ENCODE results near the gene NRAP. TPM values are rescaled to one million over a fixed set of nuclear protein-coding genes. Genes with fewer than 3 reads are reported as not detected.

NRAP gene
- total and polyA plus RNA-seq, 2 of the 4 experiments (the other 2 are of a cell fraction) = not detected

DNA sequence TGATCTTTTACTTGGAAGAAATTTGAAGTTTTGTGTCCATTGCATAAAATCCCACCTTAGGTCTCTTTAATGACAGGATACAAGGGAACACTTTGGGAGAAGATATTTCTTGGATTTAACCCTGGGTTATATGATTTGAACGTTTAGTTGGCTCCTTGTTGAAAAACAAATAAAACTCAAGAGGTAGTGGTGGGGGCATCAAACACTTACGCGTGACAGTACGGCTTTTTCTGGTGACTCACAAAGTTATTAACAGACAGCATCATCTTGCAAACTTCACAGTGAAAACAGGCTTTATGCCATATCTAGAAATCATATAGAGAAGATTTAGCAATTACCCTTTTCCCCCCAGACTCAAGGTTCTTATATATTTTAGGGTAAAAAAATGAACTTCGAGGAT lies 699 bp downstream of the NRAP start:
- CTCF ChIA-PET = no interaction called here
- ATAC-seq (ENCODE audit: low read depth) (no peak), DNase-seq (no peak)
- Histone ChIP-seq H3K18ac (ENCODE audit: low read depth, low read length) (no peak overlapping the region), H4K8ac (ENCODE audit: low read depth in 2 of 2, low read length in 2 of 2) (no peak overlapping the region), H3K14ac (replicated peaks; ENCODE audit: low read depth, low read length) (no peak overlapping the region), H3K27me3 (ENCODE audit: control insufficient read depth, insufficient read depth, low read length) (peaks cover 6% of the 10 kb centered on the region), H2AK5ac (ENCODE audit: low read depth, low read length) (no peak overlapping the region), H3K56ac (ENCODE audit: extremely low read depth, insufficient read depth, low read length) (no peak overlapping the region), H3K4me3 (ENCODE audit: insufficient read depth, low read depth, low read length) (no peak overlapping the region), H3K4me1 (ENCODE audit: control insufficient read depth, insufficient read depth, low read length) (peaks cover 10% of the 10 kb centered on the region), H2BK5ac (ENCODE audit: low read depth, low read length, poor library complexity, severe bottlenecking) (no peak overlapping the region), H3K23ac (ENCODE audit: low read depth, low read length) (no peak overlapping the region), H3K79me1 (ENCODE audit: low read depth in 1 of 2, low read length in 2 of 2) (no peaks in the 10 kb centered on the region), H2AK9ac (replicated peaks; ENCODE audit: low read depth, low read length, poor library complexity) (no peak overlapping the region), H3K9me1 (ENCODE audit: insufficient read depth, low read length) (no peaks in the 10 kb centered on the region), H2BK20ac (ENCODE audit: low read depth, low read length) (no peak overlapping the region), H2BK15ac (ENCODE audit: low read depth, low read length) (no peak overlapping the region), H3K4me2 (ENCODE audit: low read depth, low read length) (no peak overlapping the region), H4K5ac (ENCODE audit: low read depth, low read length) (no peak overlapping the region), H2BK120ac (ENCODE audit: low read depth, low read length) (no peak overlapping the region), H2AFZ (replicated peaks; ENCODE audit: low read length, poor library complexity) (no peak overlapping the region), H3K27ac (ENCODE audit: insufficient read depth, low read length) (no peak overlapping the region), H3K4ac (ENCODE audit: low read depth, low read length) (no peak overlapping the region), H4K91ac (ENCODE audit: insufficient read depth, low read depth, low read length) (no peak overlapping the region), H3K9ac (ENCODE audit: low read depth, low read length) (no peak overlapping the region), H3K36me3 (ENCODE audit: control insufficient read depth, insufficient read depth, low read length) (no peaks in the 10 kb centered on the region), H4K20me1 (ENCODE audit: insufficient read depth, low read length) (no peaks in the 10 kb centered on the region), H3K9me3 (ENCODE audit: control insufficient read depth, insufficient read depth, low read length) (no peaks in the 10 kb centered on the region)
- no TSS peak for BruUV-seq (replicated peaks)
- no CpG with 5 or more reads among the region's 5 CpGs for WGBS, 2 experiments (ENCODE audit: extremely low coverage in 2 of 2, insufficient read length in 1 of 2)
- in situ Hi-C loops (cut with MboI; ENCODE audit: low sequenced_read_pairs) (no loop called here), intact Hi-C loops (cut with micrococcal nuclease) (no loop called here), dilution Hi-C loops (cut with HindIII; ENCODE audit: low sequenced_read_pairs, unreplicated experiment) (no loop called here)
- POLR2A ChIA-PET (ENCODE audit: unreplicated experiment) = no interaction called here
- no peak for TF ChIP-seq RAD21 (IDR thresholded peaks at IDR 0.05; ENCODE audit: low read length)
- TF ChIP-seq, protein P1, sequence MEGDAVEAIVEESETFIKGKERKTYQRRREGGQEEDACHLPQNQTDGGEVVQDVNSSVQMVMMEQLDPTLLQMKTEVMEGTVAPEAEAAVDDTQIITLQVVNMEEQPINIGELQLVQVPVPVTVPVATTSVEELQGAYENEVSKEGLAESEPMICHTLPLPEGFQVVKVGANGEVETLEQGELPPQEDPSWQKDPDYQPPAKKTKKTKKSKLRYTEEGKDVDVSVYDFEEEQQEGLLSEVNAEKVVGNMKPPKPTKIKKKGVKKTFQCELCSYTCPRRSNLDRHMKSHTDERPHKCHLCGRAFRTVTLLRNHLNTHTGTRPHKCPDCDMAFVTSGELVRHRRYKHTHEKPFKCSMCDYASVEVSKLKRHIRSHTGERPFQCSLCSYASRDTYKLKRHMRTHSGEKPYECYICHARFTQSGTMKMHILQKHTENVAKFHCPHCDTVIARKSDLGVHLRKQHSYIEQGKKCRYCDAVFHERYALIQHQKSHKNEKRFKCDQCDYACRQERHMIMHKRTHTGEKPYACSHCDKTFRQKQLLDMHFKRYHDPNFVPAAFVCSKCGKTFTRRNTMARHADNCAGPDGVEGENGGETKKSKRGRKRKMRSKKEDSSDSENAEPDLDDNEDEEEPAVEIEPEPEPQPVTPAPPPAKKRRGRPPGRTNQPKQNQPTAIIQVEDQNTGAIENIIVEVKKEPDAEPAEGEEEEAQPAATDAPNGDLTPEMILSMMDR (conservative IDR thresholded peaks at IDR 0.05; ENCODE audit: low read depth, low read length) = no peak
- no peak for TF ChIP-seq FOS (IDR thresholded peaks at IDR 0.05; ENCODE audit: low read depth, low read length)
- TF ChIP-seq POLR2A (IDR thresholded peaks at IDR 0.05; ENCODE audit: low read depth, low read length) = no peak
- TF ChIP-seq USF2 (IDR thresholded peaks at IDR 0.05; ENCODE audit: low read depth, low read length) = no peak
- no peak for TF ChIP-seq MXI1 (IDR thresholded peaks at IDR 0.05; ENCODE audit: borderline replicate concordance, low read depth, low read length)
- no peak for TF ChIP-seq NFE2L2 (IDR thresholded peaks at IDR 0.05; ENCODE audit: low read depth, low read length)
- no peak for TF ChIP-seq CEBPB (IDR thresholded peaks at IDR 0.05; ENCODE audit: low read depth, low read length)
- no peak for TF ChIP-seq CHD1 (IDR thresholded peaks at IDR 0.05; ENCODE audit: low read depth, low read length)
- no peak for TF ChIP-seq RFX5 (IDR thresholded peaks at IDR 0.05; ENCODE audit: low read depth, low read length)
- no peak for TF ChIP-seq SMC3 (IDR thresholded peaks at IDR 0.05; ENCODE audit: low read depth, low read length)
- TF ChIP-seq MAFK (IDR thresholded peaks at IDR 0.05; ENCODE audit: low read depth, low read length) = no peak
